Measurements from ENCODE around the gene NUP107. TPM values are rescaled to one million over a fixed set of nuclear protein-coding genes. Genes with fewer than 3 reads are reported as not detected.

The NUP107 gene
- polyA plus RNA-seq, 3 donors, result 7.6 to 19.3 (median 15.3) TPM

DNA sequence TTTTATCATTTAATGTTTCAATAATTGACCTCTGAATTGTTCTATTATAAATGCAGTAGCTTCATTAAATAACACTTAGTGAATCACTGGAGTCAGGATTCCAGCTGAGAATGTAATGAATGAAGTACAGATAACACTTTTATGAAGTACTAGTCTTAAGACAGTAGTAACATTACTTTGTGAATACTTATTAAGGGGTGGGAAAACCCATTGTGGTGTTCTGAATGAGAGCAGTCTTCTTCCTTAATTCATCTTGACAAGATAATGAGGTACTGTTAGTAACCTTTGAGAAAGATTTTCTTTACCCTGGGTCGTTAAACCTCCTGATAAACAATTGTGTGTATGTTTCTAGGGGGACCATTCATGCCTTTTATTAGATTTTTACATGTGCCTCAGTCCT lies 12.7 kb downstream of the NUP107 start:
- H3K27ac ChIP-seq (ENCODE audit: low read depth, low read length), result no peak overlapping the region
- WGBS, 3 donors, result 86 to 94% (median 93%) methylated on average over 1 of the region's 1 CpG

DNA sequence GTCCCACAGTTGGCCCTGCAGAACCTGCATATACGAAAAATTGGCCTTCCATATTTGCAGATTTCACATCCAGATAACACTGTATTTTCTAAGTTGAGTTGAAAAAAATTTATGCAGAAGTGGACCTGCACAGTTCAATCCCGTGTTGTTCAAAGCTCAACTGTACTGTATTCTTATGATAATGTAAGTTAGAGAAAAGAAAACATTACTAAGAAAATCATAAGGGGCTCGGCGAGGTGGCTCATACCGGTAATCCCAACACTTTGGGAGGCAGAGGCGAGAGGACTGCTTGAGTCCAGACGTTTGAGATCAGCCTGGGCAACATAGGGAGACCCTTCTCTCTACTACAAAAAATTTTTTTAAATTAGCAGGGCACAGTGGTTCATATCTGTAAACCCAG lies 41.0 kb downstream of the NUP107 start:
- no peak overlapping the region for H3K27ac ChIP-seq (ENCODE audit: low read depth, low read length)
- WGBS, 3 donors, result 90 to 95% (median 94%) methylated on average over 7 of the region's 7 CpGs

DNA sequence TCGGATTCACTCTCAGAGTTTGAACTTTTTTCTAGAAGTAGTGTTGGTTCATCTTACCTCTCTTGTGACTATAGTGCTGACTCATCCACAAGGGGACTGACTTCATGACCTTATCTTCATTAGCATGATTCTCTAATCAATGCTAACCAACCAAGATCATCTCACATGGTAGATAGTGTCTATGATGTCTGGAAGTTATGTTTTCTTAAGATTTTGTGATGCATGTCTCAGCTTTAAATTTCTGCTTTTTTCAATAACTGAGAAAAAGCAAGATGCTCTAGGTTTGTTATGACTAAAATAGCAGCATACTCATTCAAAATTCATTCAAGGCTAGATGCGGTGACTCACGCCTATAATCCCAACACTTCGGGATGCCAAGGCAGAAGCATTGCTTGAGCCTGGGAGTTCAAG lies 46.9 kb downstream of the NUP107 start:
- 93 to 98% (median 97%) methylated on average over 4 of the region's 4 CpGs for WGBS, 3 donors
- no peak overlapping the region for H3K27ac ChIP-seq (ENCODE audit: low read depth, low read length)

DNA sequence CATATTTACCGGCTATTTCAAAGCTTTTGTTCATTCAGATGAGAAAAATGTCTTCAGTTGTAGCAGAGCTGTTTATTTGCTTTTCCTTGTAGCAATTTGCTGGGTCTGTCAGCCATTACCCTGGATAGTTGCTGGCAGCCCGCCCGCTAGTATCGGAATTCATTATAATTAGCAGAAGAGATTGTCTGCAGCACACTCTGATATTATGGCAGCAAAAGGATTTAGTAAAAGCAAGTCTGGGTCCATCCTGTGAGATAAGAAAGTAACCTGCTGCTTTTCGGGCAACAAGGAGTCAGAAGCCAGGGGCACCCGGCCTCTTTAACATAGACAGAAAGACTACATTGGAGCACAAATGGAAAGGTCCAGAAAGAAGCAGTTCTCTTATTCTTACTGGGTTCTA lies 53.1 kb downstream of the NUP107 start:
- WGBS, 3 donors, result 88 to 90% (median 88%) methylated on average over 6 of the region's 6 CpGs
- H3K27ac ChIP-seq (ENCODE audit: low read depth, low read length), result no peak overlapping the region

DNA sequence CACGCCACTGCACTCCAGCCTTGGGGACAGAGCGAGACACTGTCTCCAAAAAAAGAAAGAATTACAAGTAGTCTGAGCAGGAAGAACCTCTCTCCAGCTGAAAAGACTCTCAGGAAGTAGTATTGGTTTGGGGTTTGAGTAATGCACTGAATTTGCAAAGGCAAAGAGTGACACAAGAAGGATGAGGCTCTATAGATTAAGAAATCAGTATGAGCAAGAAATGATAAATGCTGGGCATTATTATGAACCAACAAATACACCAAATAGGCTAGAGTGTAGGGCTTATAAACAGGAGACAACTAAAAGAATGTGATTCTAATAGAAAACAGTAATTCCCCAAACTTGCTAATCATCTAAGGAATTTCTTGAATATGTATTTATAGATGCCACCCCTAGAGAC lies 56.6 kb downstream of the NUP107 start:
- 63 to 95% (median 77%) methylated on average over 2 of the region's 2 CpGs for WGBS, 3 donors
- no peak overlapping the region for H3K27ac ChIP-seq (ENCODE audit: low read depth, low read length)

DNA sequence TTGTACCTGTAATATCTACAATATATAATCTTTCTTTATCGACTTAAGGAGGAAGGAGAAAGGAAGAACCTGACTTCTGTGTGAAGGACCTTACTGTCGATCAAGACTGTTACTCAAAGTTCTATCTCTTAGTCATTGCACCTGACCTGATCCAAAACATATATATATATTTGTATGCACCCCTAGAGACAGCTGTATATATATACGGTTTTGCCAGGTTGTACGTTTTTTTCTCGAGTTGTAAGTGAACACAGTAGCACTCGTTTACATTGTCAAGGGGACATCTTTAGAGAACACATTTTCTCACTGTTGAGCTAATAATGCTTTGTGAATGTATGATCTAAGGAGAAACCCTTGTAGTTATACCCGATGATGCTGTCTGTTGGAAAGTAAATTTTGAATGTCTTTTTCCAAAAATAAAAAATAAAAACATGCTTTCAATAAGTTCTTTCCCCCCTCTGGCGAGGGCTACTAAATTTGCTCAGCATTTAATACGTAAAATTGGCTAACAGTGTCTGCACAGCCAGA lies 58.7 kb downstream of the NUP107 start:
- WGBS, 3 donors, result 35 to 41% (median 38%) methylated on average over 9 of the region's 9 CpGs

DNA sequence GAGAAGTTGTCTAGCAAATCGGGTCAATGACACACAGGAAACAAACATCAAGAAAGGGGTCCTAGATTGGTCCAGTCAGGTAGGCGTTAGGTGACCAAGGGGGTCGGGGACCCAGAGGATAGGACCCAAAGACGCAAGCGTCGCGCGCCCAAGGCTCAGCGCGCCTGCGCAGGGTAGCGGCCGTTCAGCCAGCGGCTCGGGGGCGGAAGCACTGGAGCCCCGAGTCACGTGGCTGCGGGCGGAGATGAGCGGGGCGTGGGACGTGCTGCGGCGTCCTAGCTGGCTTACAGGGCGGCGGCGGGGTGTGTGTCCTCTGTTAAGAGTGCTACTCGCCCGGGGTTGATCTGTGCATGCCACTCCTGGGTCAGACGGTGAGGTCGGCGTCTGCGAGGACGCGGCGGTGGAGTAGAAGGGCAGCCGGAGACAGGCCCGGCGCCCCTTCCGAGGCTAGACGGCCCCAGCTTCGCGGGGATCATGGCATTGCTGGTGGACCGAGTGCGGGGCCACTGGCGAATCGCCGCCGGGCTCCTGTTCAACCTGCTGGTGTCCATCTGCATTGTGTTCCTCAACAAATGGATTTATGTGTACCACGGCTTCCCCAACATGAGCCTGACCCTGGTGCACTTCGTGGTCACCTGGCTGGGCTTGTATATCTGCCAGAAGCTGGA lies 59.3 kb downstream of the NUP107 start, which contains the start of gene SLC35E3:
TSS of gene SLC35E3 (plus strand) at position 273 of the 668 bp plus-strand sequence. CDS start at position 475, 202 bp downstream.
- WGBS, 3 donors, result 0% methylated on average over 52 of the region's 52 CpGs

More for the DNA sequence above, 58.7 kb downstream of the NUP107 start:
- no peak overlapping the region for H3K27ac ChIP-seq (ENCODE audit: low read depth, low read length)

DNA sequence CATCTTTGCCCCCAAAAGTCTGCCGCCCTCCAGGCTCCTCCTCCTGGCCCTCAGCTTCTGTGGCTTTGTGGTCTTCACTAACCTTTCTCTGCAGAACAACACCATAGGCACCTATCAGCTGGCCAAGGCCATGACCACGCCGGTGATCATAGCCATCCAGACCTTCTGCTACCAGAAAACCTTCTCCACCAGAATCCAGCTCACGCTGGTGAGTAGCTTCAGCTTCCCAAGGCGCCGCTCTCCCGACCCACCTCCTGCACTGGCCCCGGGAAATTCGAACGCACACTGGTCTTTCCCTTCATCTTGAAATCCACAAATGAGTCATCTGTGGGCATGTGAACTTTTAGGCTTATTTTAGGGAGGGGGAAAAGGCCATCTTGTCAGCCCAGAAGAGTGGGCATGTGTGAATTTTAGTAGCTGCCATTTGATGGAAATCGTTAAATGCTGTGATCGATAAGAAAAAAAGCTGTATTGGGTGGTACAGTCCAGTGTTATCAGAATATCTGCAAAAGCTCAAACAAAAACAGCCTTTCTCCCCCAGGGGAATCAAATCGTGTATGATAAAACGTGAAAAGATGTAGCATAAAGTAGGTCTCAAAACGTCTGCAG lies 59.9 kb downstream of the NUP107 start:
- H3K27ac ChIP-seq (ENCODE audit: low read depth, low read length), result no peak overlapping the region
- 3 to 6% (median 4%) methylated on average over 15 of the region's 15 CpGs for WGBS, 3 donors

More for the DNA sequence above, 59.3 kb downstream of the NUP107 start, which contains the start of gene SLC35E3:
- no peak within 1 kb of the TSS for H3K27ac ChIP-seq (ENCODE audit: low read depth, low read length)

DNA sequence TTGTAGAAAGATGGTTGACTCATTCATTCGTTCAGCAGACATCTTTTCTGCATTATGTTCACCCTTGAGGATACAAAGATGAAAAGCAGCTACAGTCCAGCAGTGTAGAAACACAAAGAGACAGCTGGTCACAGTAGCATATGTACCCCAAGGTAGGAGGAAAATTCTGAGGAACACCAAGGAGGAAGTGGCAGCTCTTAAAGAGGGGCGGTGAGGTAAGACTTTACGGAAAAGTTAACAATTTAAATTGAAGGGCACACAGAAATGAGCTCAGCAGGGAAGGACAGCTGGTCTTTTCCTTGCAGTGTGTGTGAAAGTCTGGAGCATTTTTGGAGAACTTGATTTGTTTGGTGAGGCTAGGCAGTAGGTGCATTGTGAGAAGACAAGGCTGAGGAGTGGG lies 62.7 kb downstream of the NUP107 start:
- no peak overlapping the region for H3K27ac ChIP-seq (ENCODE audit: low read depth, low read length)

DNA sequence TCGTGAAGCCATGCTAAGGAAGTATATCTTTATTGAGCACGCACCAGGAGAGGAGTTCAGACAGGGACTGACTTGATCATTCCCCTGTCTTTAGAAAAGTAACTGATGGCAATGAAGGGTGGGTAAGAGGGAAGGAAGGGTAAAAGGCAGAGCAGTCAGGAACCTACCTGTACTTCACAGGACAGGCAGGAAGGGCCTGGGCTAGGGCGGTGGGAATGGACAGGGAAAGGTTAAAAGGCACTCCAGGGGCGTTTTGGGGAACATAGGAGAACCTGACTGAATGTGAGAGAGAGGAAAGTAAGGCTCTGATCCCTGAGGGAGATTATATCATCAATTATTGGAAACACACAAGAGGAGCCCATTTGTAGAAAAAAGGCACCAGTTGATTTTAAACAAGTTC lies 63.1 kb downstream of the NUP107 start:
- 83 to 93% (median 87%) methylated on average over 4 of the region's 4 CpGs for WGBS, 3 donors
- no peak overlapping the region for H3K27ac ChIP-seq (ENCODE audit: low read depth, low read length)

More for the DNA sequence above, 62.7 kb downstream of the NUP107 start:
- WGBS, 3 donors, result 69 to 91% (median 81%) methylated on average over 3 of the region's 3 CpGs

DNA sequence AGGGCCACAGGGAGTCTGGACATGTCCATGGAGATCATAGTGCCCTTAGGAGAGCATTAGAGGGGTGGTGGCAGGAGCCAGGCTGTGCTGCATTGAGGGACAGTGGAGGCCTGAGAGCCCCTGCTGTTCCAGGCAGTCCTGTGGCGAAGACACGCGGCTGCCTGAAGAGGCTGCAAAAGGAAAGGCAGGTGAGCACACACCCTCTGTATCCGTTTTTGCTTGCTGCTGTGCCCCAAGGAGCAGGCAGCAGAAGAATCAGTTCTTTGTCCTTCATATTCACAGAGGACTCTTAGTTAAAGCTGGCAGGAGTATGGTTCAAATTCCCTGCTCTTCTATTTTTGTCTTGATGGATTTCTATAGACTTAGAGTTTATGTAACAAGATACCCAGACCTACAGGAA lies 63.7 kb downstream of the NUP107 start:
- no peak overlapping the region for H3K27ac ChIP-seq (ENCODE audit: low read depth, low read length)
- WGBS, 3 donors, result 75 to 89% (median 88%) methylated on average over 4 of the region's 4 CpGs

DNA sequence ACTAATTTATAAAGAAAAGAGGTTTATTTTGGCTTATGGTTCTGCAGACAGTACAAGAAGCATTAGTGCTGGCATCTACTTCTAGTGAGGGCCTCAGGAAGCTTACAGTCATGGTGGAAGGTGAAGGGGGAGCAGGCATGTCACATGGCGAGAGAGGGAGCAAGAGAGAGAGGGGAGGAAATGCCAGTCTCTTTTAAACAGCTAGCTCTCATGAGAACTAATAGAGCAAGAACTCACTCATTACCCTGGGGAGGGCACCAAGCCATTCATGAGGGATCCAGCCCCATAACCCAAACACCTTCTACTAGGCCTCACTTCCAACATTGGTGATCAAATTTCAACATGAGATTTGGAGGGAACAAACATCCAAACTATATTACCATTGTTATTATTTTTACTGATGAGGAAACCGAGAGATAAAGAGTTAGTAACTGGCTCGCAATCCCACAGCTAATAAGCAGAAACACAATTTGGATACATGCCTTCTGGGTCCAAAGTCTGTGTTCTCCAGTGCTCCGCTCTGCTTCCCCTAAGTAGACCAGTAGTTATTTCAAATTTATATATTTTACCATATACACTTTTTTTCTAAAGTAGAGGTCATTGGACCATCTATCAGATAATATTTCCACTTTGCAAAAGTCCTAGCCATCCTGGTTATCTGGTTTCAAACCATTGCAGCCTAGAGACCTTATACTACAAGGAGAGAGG lies 68.9 kb downstream of the NUP107 start:
- 89 to 97% (median 95%) methylated on average over 4 of the region's 4 CpGs for WGBS, 3 donors

DNA sequence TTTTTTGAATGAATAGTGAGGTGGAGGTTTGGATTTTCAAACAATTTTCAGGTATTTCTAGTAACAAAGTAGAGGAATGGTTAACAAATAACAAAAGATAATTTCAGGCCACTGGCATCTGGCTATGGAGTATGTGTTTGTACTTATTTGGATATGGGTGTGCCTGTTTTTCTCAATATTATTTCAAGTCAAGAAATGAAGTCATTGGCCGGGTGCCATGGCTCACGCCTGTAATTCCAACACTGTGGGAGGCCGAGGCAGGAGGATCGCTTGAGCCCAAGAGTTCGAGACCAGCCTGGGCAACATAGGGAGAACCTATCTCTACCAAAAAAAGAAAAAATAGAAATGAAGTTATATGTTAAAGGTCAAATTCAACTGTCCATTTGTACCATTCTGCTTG lies 73.1 kb downstream of the NUP107 start:
- WGBS, 3 donors, result 82 to 94% (median 86%) methylated on average over 5 of the region's 5 CpGs

More for the DNA sequence above, 68.9 kb downstream of the NUP107 start:
- H3K27ac ChIP-seq (ENCODE audit: low read depth, low read length), result no peak overlapping the region

DNA sequence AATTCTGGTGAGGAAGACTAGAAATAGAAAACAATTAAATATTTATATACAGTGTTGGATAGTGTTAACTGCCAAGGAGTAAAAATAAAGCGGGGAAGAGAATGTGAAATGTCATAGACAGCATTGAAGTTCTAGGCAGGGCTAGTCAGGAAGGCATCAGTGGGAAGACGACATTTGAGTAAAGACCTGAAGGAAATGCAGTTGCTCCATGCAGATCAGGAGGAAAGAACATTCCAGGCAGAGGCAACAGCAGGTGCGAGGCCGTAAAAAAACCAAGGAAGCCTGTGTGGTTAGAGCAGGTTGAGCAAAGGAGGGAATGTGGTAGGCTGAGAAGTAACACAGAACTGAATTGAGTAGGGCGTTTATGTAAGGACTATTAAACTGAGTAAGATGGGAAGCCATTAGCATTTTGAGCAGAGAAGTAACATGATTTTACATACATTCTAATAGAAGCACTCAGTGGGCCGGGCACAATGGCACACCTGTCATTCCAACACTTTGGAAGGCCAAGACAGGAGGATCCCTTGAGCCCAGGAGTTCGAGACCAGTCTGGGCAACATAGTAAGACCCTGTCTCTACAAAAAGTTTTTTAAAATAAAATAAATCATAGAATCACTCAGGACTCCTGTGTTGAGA lies 74.1 kb downstream of the NUP107 start:
- H3K27ac ChIP-seq (ENCODE audit: low read depth, low read length), result no peak overlapping the region
- 89 to 96% (median 93%) methylated on average over 7 of the region's 7 CpGs for WGBS, 3 donors

More for the DNA sequence above, 73.1 kb downstream of the NUP107 start:
- no peak overlapping the region for H3K27ac ChIP-seq (ENCODE audit: low read depth, low read length)

DNA sequence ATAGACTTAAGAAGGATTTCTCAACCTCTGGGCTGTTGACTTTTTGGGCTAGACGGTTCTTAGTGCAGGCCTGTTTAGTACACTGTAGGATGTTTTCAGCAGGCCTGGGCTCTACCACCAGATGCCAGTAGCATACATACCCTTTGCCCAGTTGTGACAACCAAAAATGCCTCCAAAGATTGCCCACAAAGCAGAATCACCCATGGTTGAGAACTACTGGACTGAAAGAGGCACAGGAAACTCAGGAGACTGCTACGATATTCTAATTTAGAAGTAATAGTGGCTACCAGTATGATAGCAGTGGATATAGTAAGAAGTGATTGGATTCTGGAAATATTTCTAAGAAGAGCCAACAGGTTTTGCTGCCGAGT lies 74.6 kb downstream of the NUP107 start:
- 93 to 97% (median 95%) methylated on average over 3 of the region's 3 CpGs for WGBS, 3 donors
- H3K27ac ChIP-seq (ENCODE audit: low read depth, low read length), result no peak overlapping the region

DNA sequence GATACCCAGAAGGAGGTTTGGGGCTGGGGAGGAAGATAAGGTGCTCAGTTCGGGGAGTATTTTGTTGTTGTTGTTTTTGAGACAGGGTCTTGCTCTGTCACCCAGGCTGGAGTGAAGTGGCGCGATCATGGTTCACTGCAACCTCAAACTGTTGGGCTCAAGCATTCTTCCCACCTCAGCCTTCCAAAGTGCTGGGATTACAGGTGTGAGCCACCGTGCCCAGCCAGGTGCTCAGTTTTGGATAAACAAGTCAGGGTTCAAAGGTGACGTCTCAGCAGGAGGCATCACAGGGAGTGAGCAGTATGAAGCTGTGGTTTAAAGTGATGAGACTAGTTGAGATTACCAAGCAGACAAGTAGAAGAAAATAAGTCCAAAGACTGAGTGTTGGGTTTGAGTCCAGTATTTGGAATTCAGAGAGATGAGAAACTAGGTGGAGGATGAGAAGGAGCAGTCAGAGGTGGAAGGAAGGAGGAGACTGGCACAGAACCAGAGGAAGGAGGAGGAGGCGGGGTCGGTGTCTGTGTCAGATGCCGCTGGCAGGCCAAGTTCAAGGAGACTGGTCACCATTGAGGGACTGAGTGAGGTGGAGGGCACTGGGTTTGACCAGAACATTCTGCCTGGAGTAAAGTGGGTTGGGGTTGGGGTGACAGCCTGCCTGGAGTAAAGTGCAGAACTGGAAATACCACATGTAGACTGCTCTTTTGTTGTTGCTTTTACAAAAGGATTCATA lies 75.3 kb downstream of the NUP107 start:
- 82 to 90% (median 89%) methylated on average over 8 of the region's 8 CpGs for WGBS, 3 donors
- no peak overlapping the region for H3K27ac ChIP-seq (ENCODE audit: low read depth, low read length)

DNA sequence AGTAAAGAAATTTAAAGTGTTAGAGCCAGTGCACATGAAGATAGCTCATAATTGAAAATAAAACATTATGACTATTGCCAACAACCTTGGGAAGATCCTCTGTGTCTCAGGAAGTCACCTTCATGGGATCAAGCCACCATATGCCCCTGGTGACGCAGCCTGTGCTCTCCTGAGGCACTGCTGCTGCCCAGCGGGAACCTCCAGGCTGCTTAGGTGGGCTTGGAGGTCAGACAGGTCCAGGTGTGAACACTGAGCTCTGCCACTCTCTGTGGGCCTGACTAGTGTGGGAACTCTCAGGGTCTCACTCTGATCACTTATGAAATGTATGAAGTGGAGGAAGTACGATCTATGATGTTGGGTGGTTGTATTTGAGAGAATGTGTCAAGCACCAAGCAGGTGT lies 75.9 kb downstream of the NUP107 start:
- no peak overlapping the region for H3K27ac ChIP-seq (ENCODE audit: low read depth, low read length)
- WGBS, 3 donors, result 97 to 99% (median 99%) methylated on average over 3 of the region's 3 CpGs

DNA sequence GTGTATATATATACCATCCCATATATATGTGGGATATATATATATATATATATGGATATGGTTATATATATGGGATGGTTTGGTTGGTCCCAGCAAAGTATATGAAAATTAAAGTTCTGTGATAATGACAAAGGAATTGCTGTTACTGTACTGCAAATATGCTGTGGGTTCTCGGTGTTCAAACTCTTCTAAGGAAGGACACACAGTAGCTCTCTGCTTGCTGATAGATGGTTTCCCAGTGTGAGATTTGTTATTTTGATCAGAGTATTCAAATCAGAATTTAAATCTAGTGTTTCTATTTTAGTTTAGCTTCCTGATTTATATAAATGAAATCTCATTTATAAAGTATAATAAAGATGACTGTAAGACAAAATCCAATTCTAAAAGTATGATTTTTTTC lies 78.9 kb downstream of the NUP107 start:
- WGBS, 3 donors, result 97 to 100% (median 98%) methylated on average over 1 of the region's 1 CpG
- no peak overlapping the region for H3K27ac ChIP-seq (ENCODE audit: low read depth, low read length)

Measured in adipose tissue (tissue), 3 donors.